Right lobe of liver (tissue), 4 donors: ENCODE results near the gene CYFIP1.

Experiments used
- CTCF ChIP-seq, 4 donors: fragments of 200-600 bp in 3 of 4; fragments of 450-650 bp in 1 of 4; IDR thresholded peaks; one replicate each; pipeline versions ENCODE4 v1.5.1 to v1.8.0; 2016 to 2022; ENCODE audit warnings: antibody characterized with exemption in 4 of 4, mild to moderate bottlenecking in 2 of 4
- POLR2A ChIP-seq: fragments of 450-650 bp; IDR thresholded peaks from one replicate; pipeline ENCODE4 v1.6.1; 2017; ENCODE audit warnings: antibody characterized with exemption, mild to moderate bottlenecking
- donor health status: DM: no; HTN: no; CAD: no.
- donor health status: DM: no; HTN: no; CAD: no.
- donor health status: DM: no; HTN: yes; CAD: no.

GRCh38 chr15:22949074-22949547, 31.1 kb downstream of the CYFIP1 start:
- TF ChIP-seq POLR2A (no peak), CTCF (IDR thresholded peaks at IDR 0.05) (no peak)
